GM18507 (cell line): ENCODE data around the gene LZTR1.
A peak's percentile ranks its signal among the peaks of the same experiment; 100 is the strongest.
"Not testable (repeated sequence)": the region's sequence is repeated elsewhere in the genome, so short reads cannot be mapped to it uniquely, and the experiment has no call there.

ENCODE experiments used
- DNase-seq: peaks from one replicate; pipeline ENCODE4 v3.0.0; 2011; ENCODE audit warnings: low read depth; ENCODE audit not compliant: insufficient read length; ENCODE audit errors: extremely low spot score
- FAIRE-seq: peaks from 2 replicates; lab custom pipeline; 2011; peaks lifted over from hg19 to GRCh38; lab: Jason Lieb, UNC

Gene LZTR1

DNA sequence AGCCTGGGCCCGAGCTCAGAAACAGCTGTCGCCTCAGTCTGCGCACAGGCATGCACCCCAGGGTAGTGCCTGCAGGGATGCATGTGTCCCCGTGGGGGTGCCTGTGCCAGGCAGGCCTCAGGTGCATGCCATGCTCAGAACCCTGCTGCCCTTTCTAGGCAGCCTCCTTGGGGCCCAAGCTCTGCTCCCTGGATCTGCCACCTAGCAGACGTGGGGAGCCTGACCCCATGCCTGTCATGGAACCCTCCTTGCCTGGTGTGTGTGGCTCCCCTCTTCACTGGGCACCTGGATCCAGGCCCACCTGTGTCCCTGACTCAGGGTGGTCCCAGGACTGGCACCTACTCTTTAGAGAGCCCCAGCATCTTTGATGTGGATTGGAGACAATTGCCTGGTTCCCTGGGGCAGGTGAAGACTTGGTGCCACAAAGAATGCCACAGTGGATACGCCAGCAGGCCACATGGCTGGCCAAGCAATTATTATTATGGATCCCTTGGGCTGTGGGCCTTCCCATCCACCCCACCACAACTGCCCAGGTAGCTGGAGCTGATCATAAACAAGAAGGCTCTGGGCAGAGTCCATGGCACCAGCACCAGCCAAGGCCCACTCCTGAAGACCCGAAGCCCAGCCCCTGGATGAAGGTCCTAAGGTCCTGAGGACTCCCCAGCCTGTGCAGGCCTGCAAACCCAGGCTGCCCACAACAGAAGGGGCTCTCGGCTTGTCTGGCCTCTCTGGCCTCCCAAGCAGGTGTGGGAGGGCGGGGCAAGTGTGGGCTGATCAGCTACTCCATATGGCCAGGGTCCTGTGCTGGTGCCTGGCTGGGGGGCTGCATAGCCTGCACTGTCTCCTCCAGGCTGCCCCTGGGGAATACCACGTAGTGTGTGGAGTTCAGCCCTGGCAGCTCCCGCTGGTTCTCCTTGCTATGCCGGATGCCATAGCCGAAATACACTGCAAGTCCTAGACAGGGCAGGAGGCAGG lies 46.5 kb downstream of the LZTR1 start:
- DNase-seq: no peak
- FAIRE-seq: no peak

DNA sequence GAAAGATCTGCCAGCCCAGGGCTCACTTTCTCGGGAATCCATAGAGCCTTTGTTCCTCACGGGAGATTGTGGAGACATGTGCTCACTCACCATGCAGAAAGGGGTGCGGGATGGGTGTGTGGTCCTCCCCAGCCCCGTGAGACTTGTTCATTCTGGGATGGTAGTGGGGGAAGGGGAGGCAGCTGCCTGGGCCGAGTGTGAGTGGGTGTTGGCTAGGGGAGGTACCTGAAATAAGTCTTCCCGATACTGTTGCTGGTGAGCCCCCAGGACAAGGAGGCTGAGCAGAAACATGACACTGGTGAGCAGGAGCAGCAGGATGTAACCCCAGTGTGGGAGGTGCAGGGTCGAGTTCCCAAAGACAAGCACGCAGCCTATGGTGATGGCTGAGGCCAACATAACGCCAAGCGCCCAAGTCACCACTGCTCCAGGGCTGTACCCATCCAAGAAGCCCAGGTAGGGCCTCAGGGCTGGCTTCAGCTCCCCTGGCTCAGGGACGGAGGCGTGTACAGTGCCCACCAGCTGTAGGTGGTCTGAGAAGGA lies 47.5 kb downstream of the LZTR1 start:
- FAIRE-seq: no peak

GRCh38 chr22:21030032-21030431 lies 47.9 kb downstream of the LZTR1 start:
- FAIRE-seq: no peak
- DNase-seq: no peak

More for the DNA sequence above, 47.5 kb downstream of the LZTR1 start:
- DNase-seq: no peak

- FAIRE-seq (no peak), DNase-seq (no peak)
Measured at GRCh38 chr22:21030621-21031544, 48.8 kb downstream of the LZTR1 start.

- no peak for FAIRE-seq
- no peak for DNase-seq
Measured at GRCh38 chr22:21031545-21032036, 49.5 kb downstream of the LZTR1 start.

DNA sequence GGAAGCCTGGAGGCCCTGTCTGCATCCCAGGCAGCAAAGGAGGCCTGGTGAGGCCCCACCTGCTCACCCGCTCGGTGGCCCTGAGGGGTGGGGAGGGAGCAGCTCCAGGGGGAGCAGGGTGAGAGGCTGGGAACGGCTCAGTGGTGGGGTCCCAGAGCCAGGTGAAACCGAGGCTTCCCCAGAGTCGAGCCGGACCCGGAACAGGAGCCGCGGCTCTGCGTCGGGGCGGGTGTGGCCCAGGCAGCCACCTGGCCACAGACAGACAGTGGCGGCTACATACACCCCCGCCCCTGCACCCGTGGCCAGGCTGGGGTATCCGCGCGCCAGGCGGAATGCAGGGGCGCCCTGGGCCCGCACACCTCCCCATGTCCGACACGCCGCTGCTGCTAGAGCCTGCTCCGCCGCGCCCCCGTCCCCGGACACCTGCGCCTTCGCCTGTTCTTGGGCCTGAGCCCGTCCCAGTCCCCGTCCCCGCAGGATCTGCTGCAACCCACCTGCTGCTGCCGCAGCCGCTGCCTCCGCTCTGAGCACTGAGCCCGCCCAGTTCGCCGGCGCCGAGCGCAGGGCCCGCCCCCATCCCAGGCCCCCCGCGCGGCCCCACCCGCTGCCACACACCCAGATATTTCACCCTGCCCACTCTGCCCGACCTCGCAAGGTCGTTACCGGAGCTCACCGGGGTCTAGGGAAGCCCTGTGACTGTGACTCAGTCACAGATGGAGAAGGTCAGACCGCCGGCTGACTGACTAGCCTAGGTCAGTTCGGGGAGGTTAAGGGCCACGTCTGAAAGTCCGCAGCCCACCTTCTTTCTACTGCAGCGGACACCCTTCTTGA lies 50.2 kb downstream of the LZTR1 start, which contains the start of gene SLC7A4:
Gene SLC7A4, minus strand, starts transcription at position 525 of the 831 bp plus-strand sequence. CDS start 749 bp downstream, outside the sequence.
- DNase-seq (no peak), FAIRE-seq (no peak)

DNA sequence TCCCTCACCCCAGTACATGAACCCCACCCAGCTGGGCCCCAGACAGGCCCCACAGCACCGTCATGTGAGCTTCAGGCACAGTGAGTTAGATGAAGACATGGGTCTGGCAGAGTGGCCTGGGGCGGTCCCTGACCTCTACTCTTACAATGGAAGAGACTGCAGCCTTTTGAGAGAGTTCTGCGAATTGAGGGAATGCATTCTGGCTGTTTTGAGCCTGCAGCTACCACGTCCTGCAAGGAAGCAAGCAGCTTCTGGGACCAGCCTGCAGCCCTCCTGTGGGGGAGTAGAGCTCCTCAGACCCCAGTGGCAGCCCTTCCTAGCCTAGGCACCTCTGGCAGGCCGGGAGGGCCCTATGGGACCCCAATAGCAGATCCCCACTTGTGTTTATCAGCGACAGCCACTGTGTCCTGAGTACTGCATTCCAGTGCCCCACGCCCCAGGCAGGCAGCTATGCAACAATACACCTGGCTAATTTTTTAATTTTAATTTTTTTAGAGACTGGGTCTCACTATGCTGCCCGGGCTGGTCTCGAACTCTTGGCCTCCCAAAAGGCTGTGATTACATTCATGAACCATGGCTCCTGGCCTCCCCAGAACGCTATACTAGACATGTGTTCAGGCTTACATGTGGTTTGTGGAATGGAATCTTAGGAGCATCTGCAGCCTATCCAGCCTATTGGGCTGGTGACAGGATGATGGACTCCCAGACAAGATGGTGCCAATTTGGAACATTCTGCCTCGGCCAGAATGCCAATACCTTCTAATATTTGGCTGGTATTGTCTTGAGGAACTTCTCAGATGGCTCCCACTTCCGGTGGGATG lies 51.0 kb downstream of the LZTR1 start:
- DNase-seq (no peak), FAIRE-seq (no peak)

GRCh38 chr22:21033895-21034294 lies 51.8 kb downstream of the LZTR1 start:
- DNase-seq (no peak), FAIRE-seq (peak; percentile 9)

DNA sequence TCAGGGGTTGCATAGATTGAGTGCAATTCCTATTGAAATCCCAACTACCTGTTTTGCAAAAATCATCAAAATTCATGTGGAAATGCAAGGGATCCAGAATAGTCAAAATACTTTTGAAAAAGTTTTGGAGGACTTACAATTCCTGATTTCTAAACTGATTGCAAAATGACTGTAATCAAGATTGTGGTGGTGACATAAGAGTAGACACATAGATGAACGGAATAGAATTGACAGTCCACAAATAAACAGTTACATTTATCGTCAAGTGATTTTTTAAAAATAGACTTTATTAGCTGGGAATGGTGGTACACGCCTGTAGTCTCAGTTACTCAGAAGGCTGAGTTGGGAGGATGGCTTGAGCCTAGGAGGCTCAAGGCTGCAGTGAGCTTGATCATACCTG lies 52.9 kb downstream of the LZTR1 start:
- FAIRE-seq (peak; percentile 9), DNase-seq (no peak)

DNA sequence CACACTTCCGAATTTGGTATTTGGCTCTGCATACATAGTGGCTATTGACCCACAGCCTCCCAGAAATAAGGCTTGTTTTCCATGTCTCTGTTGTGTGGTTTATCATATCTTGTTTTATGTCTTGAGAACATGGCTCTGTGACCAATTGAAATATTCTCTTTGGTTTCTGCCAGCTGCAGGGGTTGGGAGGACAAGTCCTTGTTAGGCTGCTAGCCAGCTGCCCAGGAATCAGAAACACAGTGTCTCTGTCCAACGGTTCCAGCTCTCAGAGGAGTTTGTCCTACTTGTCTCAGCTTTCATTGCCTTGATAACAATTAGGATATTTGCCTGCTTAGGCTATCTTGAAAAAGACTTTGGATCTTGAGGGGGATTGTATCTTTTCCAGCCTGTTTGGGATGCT lies 56.3 kb downstream of the LZTR1 start:
- no peak for FAIRE-seq
- no peak for DNase-seq

- not testable (repeated sequence) for DNase-seq, FAIRE-seq
Measured at GRCh38 chr22:21039158-21039557, 57.1 kb downstream of the LZTR1 start.

DNA sequence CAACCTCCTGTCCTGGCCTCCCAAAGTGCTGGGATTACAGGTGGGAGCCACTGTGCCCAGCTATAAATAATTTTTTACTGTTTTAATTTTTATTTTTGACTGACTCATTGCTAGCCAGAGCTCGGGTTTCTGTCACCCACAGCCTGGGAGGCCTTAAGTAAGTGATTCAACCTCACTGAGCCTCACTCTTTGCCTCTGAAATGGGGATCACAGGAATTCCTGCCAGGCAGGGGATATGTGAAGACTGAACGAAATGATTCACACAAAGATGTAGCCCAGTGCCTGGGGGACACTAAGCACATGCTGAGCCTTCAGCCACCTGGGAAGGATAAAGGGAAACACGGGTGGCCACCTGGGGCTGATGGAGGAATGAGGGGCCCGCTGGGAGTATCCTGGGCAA lies 59.8 kb downstream of the LZTR1 start:
- DNase-seq (no peak), FAIRE-seq (no peak)

DNA sequence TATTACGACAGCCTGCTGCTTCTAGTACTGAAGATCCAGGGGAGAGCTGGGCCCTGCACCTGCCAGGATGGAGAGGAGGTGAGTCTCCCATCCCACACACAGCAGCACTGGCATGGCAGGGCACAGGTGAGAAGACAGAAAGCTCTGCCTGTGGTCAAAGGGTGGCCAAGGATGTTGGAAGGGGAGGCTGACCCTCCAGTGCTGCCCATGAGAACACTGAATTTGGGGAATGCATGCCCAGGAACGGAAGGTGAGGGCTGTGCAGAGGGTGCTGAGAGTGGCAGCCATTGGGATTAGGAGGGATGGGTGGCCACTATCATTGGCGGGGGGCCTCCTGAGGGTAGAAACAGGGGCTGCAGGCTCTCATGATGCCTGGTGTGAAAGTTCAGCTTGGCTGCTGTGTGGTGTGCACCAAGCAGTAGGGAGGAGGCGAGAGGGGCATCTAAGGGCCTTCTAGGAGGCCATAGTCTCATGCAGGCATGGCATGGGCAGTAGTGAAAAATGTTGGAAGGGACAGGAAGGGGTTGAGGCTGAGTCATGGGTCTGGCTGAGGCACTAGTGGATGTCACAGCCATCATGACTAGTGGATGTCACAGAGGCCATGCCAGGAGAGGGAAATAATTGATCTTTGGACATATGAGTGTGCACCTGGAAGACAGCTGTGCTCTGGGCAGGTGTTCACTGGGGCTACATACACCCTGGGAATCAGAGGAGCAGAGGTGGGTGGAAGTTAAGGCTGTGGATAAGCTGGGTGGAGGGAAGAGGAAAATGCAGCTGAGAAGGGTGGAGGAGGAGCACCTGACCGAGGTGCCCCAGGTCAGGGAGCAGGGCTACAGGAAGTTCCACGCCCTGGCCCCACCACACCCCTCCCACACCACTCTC lies 61.1 kb downstream of the LZTR1 start:
- DNase-seq (no peak), FAIRE-seq (no peak)

- FAIRE-seq (no peak), DNase-seq (no peak)
Measured at GRCh38 chr22:21043860-21044535, 61.9 kb downstream of the LZTR1 start.

- DNase-seq: no peak
- FAIRE-seq: no peak
Measured at GRCh38 chr22:21044931-21045584, 63.0 kb downstream of the LZTR1 start.
